ENCODE measurements around the gene FRMD1.

Gene FRMD1

GRCh38 chr6:168075216-168075615 is 3.8 kb downstream of the FRMD1 start:
- Histone ChIP-seq H3K9me3 (ENCODE audit: control insufficient read depth, insufficient read depth, low read length) (peaks cover 18% of the 10 kb centered on the region; the same call in 1 of the 2 replicates), H4K20me1 (ENCODE audit: control insufficient read depth, insufficient read depth, low read depth, low read length) (no peaks in the 10 kb centered on the region), H3K4me1 (ENCODE audit: control insufficient read depth, low read length) (no peaks in the 10 kb centered on the region), H3K9me2 (replicated peaks; ENCODE audit: control insufficient read depth, low read length) (no peaks in the 10 kb centered on the region), H3K79me2 (ENCODE audit: control insufficient read depth, low read length) (no peaks in the 10 kb centered on the region), H3K27me3 (ENCODE audit: control insufficient read depth, low read length) (no peaks in the 10 kb centered on the region), H3F3A (ENCODE audit: control insufficient read depth, insufficient read depth) (no peaks in the 10 kb centered on the region), H3K27ac (ENCODE audit: low read depth, low read length) (no peak overlapping the region), H3K4me3 (ENCODE audit: low read length) (no peak overlapping the region), H3K4me2 (ENCODE audit: low read length) (no peak overlapping the region), H3K36me3 (ENCODE audit: control insufficient read depth, low read length) (no peaks in the 10 kb centered on the region)
- TF ChIP-seq EZH2phosphoT487 (IDR thresholded peaks at IDR 0.05; ENCODE audit: borderline replicate concordance, low read length) (no peak), CTCF (IDR thresholded peaks at IDR 0.05; ENCODE audit: low read depth, low read length, poor library complexity, severe bottlenecking) (no peak)

GRCh38 chr6:168073937-168074730 is 4.9 kb downstream of the FRMD1 start:
- H3F3A ChIP-seq (ENCODE audit: control insufficient read depth, insufficient read depth) = no peaks in the 10 kb centered on the region
- H3K36me3 ChIP-seq (ENCODE audit: control insufficient read depth, low read length) = no peaks in the 10 kb centered on the region
- no peaks in the 10 kb centered on the region for H4K20me1 ChIP-seq (ENCODE audit: control insufficient read depth, insufficient read depth, low read depth, low read length)
- H3K4me1 ChIP-seq (ENCODE audit: control insufficient read depth, low read length) = no peaks in the 10 kb centered on the region
- H3K9me3 ChIP-seq (ENCODE audit: control insufficient read depth, insufficient read depth, low read length) = peaks cover 18% of the 10 kb centered on the region; the same call in 1 of the 2 replicates
- TF ChIP-seq CTCF (IDR thresholded peaks at IDR 0.05; ENCODE audit: low read depth, low read length, poor library complexity, severe bottlenecking) = no peak
- no peak overlapping the region for H3K4me3 ChIP-seq (ENCODE audit: low read length)
- no peak overlapping the region for H3K4me2 ChIP-seq (ENCODE audit: low read length)
- no peaks in the 10 kb centered on the region for H3K79me2 ChIP-seq (ENCODE audit: control insufficient read depth, low read length)
- no peaks in the 10 kb centered on the region for H3K9me2 ChIP-seq (replicated peaks; ENCODE audit: control insufficient read depth, low read length)
- H3K27ac ChIP-seq (ENCODE audit: low read depth, low read length) = no peak overlapping the region
- no peaks in the 10 kb centered on the region for H3K27me3 ChIP-seq (ENCODE audit: control insufficient read depth, low read length)

- Histone ChIP-seq H3K79me2 (ENCODE audit: control insufficient read depth, low read length) (no peaks in the 10 kb centered on the region), H3K4me2 (ENCODE audit: low read length) (no peak overlapping the region), H3K4me1 (ENCODE audit: control insufficient read depth, low read length) (no peaks in the 10 kb centered on the region), H3K4me3 (ENCODE audit: low read length) (no peak overlapping the region), H3K9me3 (ENCODE audit: control insufficient read depth, insufficient read depth, low read length) (peaks cover 18% of the 10 kb centered on the region; the same call in 1 of the 2 replicates), H3K36me3 (ENCODE audit: control insufficient read depth, low read length) (no peaks in the 10 kb centered on the region), H3K9me2 (replicated peaks; ENCODE audit: control insufficient read depth, low read length) (no peaks in the 10 kb centered on the region), H3K27ac (ENCODE audit: low read depth, low read length) (no peak overlapping the region), H3K27me3 (ENCODE audit: control insufficient read depth, low read length) (no peaks in the 10 kb centered on the region), H4K20me1 (ENCODE audit: control insufficient read depth, insufficient read depth, low read depth, low read length) (no peaks in the 10 kb centered on the region), H3F3A (ENCODE audit: control insufficient read depth, insufficient read depth) (no peaks in the 10 kb centered on the region)
- TF ChIP-seq EZH2phosphoT487 (IDR thresholded peaks at IDR 0.05; ENCODE audit: borderline replicate concordance, low read length) (no peak), CTCF (IDR thresholded peaks at IDR 0.05; ENCODE audit: low read depth, low read length, poor library complexity, severe bottlenecking) (no peak)
Measured at GRCh38 chr6:168072730-168073129, 6.3 kb downstream of the FRMD1 start.

All from DOHH2 (cell line).